SK-N-SH treated with all-trans-retinoic acid at 6 μM for 48 hours (cell line): ENCODE measurements around the gene UBE2V1.

Experiments used
- ATAC-seq: fragments of 200-7000 bp; cut with Tn5 transposase; 3 replicates; pipeline ENCODE4 v1.9.1; 2020; ENCODE audit warnings: mild to moderate bottlenecking, moderate library complexity
- BACH2 ChIP-seq: fragments of 250-450 bp; sonication (Bioruptor Pico); IDR thresholded peaks from 2 replicates; pipeline ENCODE4 v1.9.0; 2021; ENCODE audit warnings: mild to moderate bottlenecking, borderline replicate concordance
- CSDC2 ChIP-seq: fragments of 250-450 bp; sonication (Bioruptor Pico); IDR thresholded peaks from 2 replicates; pipeline ENCODE4 v1.5.0; 2020; ENCODE audit warnings: mild to moderate bottlenecking, moderate library complexity
- ESRRG ChIP-seq: fragments of 250-450 bp; sonication (Bioruptor Pico); IDR thresholded peaks from 2 replicates; pipeline ENCODE4 v1.6.1; 2021; ENCODE audit warnings: mild to moderate bottlenecking
- GLIS3 ChIP-seq: fragments of 250-450 bp; sonication (Bioruptor Pico); IDR thresholded peaks from 2 replicates; pipeline ENCODE4 v1.5.0; 2020; ENCODE audit warnings: mild to moderate bottlenecking, moderate library complexity
- ISL1 ChIP-seq: fragments of 250-450 bp; sonication (Bioruptor Pico); IDR thresholded peaks from 2 replicates; pipeline ENCODE4 v2.1.2; 2022; ENCODE audit warnings: mild to moderate bottlenecking, moderate library complexity
- POU6F1 ChIP-seq: fragments of 250-450 bp; sonication (Bioruptor Pico); IDR thresholded peaks from 2 replicates; pipeline ENCODE4 v1.8.0; 2021; ENCODE audit warnings: low read depth, mild to moderate bottlenecking, moderate library complexity, borderline replicate concordance
- PPARA ChIP-seq: fragments of 250-450 bp; sonication (Bioruptor Pico); IDR thresholded peaks from 2 replicates; pipeline ENCODE4 v1.5.0; 2020; ENCODE audit warnings: mild to moderate bottlenecking, borderline replicate concordance
- RARB ChIP-seq: fragments of 250-450 bp; sonication (Bioruptor Pico); IDR thresholded peaks from 2 replicates; pipeline ENCODE4 v1.8.0; 2021; ENCODE audit warnings: mild to moderate bottlenecking, moderate library complexity
- TCF4 ChIP-seq: fragments of 250-450 bp; sonication (Bioruptor Pico); IDR thresholded peaks from 2 replicates; pipeline ENCODE4 v1.8.0; 2021; ENCODE audit warnings: mild to moderate bottlenecking, moderate library complexity, borderline replicate concordance
- TOX ChIP-seq: fragments of 250-450 bp; sonication (Bioruptor Pico); IDR thresholded peaks from 2 replicates; pipeline ENCODE4 v1.8.0; 2021; ENCODE audit warnings: mild to moderate bottlenecking, moderate library complexity, borderline replicate concordance
- ZC3H10 ChIP-seq: fragments of 250-450 bp; sonication (Bioruptor Pico); IDR thresholded peaks from 2 replicates; pipeline ENCODE4 v1.5.1; 2021; ENCODE audit warnings: mild to moderate bottlenecking, moderate library complexity
- ZFP3 ChIP-seq: fragments of 250-450 bp; sonication (Bioruptor Pico); IDR thresholded peaks from 2 replicates; pipeline ENCODE4 v1.5.0; 2020; ENCODE audit warnings: mild to moderate bottlenecking, moderate library complexity
- ZNF70 ChIP-seq: fragments of 450-650 bp; formaldehyde crosslinking; IDR thresholded peaks from 2 replicates; pipeline ENCODE4 v1.5.0; 2020; ENCODE audit warnings: mild to moderate bottlenecking, moderate library complexity
- ZNF8 ChIP-seq: fragments of 450-650 bp; formaldehyde crosslinking; IDR thresholded peaks from 2 replicates; pipeline ENCODE4 v1.5.0; 2020; ENCODE audit warnings: mild to moderate bottlenecking, moderate library complexity
- TF ChIP-seq, protein P1 (sequence below): fragments of 250-450 bp; sonication (Bioruptor Pico); IDR thresholded peaks from 2 replicates; pipeline ENCODE4 v1.8.0; 2020; ENCODE audit warnings: mild to moderate bottlenecking, moderate library complexity, borderline replicate concordance
- TF ChIP-seq, protein P2 (sequence below): fragments of 250-450 bp; sonication (Bioruptor Pico); IDR thresholded peaks from 2 replicates; pipeline ENCODE4 v1.5.1; 2020; ENCODE audit warnings: low read depth, mild to moderate bottlenecking, moderate library complexity

UBE2V1 gene

DNA sequence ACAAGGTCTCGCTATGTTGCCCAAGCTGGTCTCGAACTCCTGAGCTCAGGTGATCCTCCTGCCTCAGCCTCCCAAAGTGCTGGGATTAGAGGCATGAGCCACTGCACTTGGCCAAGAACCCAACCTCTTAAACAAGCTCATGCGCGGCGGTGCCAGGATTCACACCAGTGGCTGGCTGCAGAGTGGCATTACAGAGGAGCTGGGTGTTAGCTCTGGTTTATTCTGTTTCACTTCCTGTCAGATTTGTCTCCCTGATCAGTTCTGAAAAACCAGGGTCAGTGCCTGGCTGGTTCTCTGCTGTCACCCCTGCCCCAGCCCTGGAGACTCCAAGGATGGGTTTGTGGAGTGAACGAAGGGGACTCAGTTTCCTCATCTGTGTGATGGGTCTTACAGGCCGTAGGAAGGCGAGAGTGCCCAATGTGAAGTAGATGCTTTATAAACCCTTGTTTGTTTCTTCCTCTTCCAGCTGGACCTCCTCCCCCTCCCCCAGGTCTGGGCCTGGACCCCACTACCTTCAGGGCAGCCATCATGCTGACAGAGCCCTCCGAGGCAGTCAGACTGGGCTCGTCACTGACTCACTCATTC lies 63.4 kb downstream of the UBE2V1 start:
- no peak for ATAC-seq
- TF ChIP-seq TOX: no peak
- TF ChIP-seq ZC3H10 (CRISPR knock-in tag): no peak
- TF ChIP-seq ZNF8 (CRISPR knock-in tag): no peak
- no peak for TF ChIP-seq ZFP3 (CRISPR knock-in tag)
- TF ChIP-seq POU6F1 (CRISPR knock-in tag): no peak
- TF ChIP-seq RARB (CRISPR knock-in tag): no peak
- no peak for TF ChIP-seq ESRRG (CRISPR knock-in tag)
- no peak for TF ChIP-seq CSDC2
- TF ChIP-seq TCF4 (CRISPR knock-in tag): no peak
- TF ChIP-seq, protein P1, sequence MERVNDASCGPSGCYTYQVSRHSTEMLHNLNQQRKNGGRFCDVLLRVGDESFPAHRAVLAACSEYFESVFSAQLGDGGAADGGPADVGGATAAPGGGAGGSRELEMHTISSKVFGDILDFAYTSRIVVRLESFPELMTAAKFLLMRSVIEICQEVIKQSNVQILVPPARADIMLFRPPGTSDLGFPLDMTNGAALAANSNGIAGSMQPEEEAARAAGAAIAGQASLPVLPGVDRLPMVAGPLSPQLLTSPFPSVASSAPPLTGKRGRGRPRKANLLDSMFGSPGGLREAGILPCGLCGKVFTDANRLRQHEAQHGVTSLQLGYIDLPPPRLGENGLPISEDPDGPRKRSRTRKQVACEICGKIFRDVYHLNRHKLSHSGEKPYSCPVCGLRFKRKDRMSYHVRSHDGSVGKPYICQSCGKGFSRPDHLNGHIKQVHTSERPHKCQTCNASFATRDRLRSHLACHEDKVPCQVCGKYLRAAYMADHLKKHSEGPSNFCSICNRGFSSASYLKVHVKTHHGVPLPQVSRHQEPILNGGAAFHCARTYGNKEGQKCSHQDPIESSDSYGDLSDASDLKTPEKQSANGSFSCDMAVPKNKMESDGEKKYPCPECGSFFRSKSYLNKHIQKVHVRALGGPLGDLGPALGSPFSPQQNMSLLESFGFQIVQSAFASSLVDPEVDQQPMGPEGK (CRISPR knock-in tag): no peak
- TF ChIP-seq, protein P2, sequence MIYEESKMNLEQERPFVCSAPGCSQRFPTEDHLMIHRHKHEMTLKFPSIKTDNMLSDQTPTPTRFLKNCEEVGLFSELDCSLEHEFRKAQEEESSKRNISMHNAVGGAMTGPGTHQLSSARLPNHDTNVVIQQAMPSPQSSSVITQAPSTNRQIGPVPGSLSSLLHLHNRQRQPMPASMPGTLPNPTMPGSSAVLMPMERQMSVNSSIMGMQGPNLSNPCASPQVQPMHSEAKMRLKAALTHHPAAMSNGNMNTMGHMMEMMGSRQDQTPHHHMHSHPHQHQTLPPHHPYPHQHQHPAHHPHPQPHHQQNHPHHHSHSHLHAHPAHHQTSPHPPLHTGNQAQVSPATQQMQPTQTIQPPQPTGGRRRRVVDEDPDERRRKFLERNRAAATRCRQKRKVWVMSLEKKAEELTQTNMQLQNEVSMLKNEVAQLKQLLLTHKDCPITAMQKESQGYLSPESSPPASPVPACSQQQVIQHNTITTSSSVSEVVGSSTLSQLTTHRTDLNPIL: no peak
- no peak for TF ChIP-seq ZNF70 (CRISPR knock-in tag)
- TF ChIP-seq GLIS3 (CRISPR knock-in tag): no peak
- no peak for TF ChIP-seq ISL1 (CRISPR knock-in tag)

- ATAC-seq: peak; percentile 53
- TF ChIP-seq ZFP3 (CRISPR knock-in tag) (0 out of 2 replicates have a peak, but pooled peaks have one; percentile 20), ESRRG (CRISPR knock-in tag) (no peak), PPARA (no peak), TOX (no peak)
- TF ChIP-seq, protein P1 (CRISPR knock-in tag): peak; percentile 65; the same call in 1 of the 2 replicates
Measured at GRCh38 chr20:50048420-50049166, 64.4 kb downstream of the UBE2V1 start.

- ATAC-seq: no peak
- TF ChIP-seq GLIS3 (CRISPR knock-in tag) (no peak), ZC3H10 (CRISPR knock-in tag) (no peak), BACH2 (CRISPR knock-in tag) (no peak), TCF4 (CRISPR knock-in tag) (no peak)
- TF ChIP-seq, protein P1 (CRISPR knock-in tag): no peak
Measured at GRCh38 chr20:50044353-50044960, 68.5 kb downstream of the UBE2V1 start.
